ENCODE data around the gene MAGEA10. TPM values are rescaled to one million over a fixed set of nuclear protein-coding genes. Genes with fewer than 3 reads are reported as not detected.

The MAGEA10 gene
- total and polyA plus RNA-seq, 9 of the 15 experiments (the other 6 are each of a cell fraction or from before 2014, with no cell fraction given) = 0.06 to 0.45 (median 0.15) TPM; not detected in 4

GRCh38 chrX:152157042-152157441 is 18.7 kb upstream of the MAGEA10 start (continued):
- no peak for TF ChIP-seq CHD7 (IDR thresholded peaks at IDR 0.05; ENCODE audit: low read depth, low read length)
- no peak for TF ChIP-seq ZBTB9 (CRISPR knock-in tag; IDR thresholded peaks at IDR 0.05)
- TF ChIP-seq FOXK2 (conservative IDR thresholded peaks at IDR 0.05 in 1 of 2, IDR thresholded peaks at IDR 0.05 in 1 of 2; ENCODE audit: low read depth in 2 of 2) = no peak
- no peak for TF ChIP-seq TOE1 (IDR thresholded peaks at IDR 0.05; ENCODE audit: borderline replicate concordance)
- no peak for TF ChIP-seq TOE1 (CRISPR knock-in tag; IDR thresholded peaks at IDR 0.05; ENCODE audit: borderline replicate concordance, low read depth)
- TF ChIP-seq NR0B1 (IDR thresholded peaks at IDR 0.05; ENCODE audit: partially characterized antibody) = no peak
- TF ChIP-seq BRCA1 (IDR thresholded peaks at IDR 0.05) = no peak
- TF ChIP-seq BRCA1 (CRISPR knock-in tag; IDR thresholded peaks at IDR 0.05) = no peak
- TF ChIP-seq ZFP91 (CRISPR knock-in tag; IDR thresholded peaks at IDR 0.05) = no peak
- TF ChIP-seq ZNF444 (CRISPR knock-in tag; IDR thresholded peaks at IDR 0.05) = no peak
- TF ChIP-seq ZNF717 (CRISPR knock-in tag; IDR thresholded peaks at IDR 0.05) = no peak
- peak; percentile 87 for TF ChIP-seq RNF2 (IDR thresholded peaks at IDR 0.05)
- TF ChIP-seq NFIX (CRISPR knock-in tag; IDR thresholded peaks at IDR 0.05; ENCODE audit: low read depth) = no peak
- TF ChIP-seq ARID1B (IDR thresholded peaks at IDR 0.05) = peak; percentile 82
